HG03139 (cell line): Measurements from ENCODE around the gene MACROD2.

Experiments
- ATAC-seq: cut with Tn5 transposase; IDR thresholded peaks from one replicate; pipeline ENCODE4 v1.9.1; 2021; ENCODE audit not compliant: unreplicated experiment

The MACROD2 gene

DNA sequence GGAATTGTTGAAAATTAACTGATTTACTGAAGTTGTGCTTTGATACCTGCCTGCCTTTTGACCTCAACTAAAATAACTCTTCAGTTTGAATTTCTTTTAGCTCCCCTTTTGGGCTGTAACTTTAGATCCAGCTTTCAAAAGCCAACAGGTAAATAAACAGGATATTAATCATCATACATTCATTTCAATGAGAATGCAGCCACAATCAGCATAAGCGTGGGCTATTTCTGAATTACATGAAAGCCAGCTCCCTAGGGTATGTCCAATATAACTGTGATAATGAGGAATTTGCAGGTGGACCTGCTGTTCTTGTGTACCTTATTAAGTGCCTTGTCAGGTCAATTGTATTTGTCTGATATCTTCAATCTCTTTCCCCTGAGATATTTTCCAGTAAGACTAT, 1747.3 kb downstream of the MACROD2 start:
- no peak for ATAC-seq

GRCh38 chr20:15756002-15756753, 1760.9 kb downstream of the MACROD2 start:
- ATAC-seq = no peak

DNA sequence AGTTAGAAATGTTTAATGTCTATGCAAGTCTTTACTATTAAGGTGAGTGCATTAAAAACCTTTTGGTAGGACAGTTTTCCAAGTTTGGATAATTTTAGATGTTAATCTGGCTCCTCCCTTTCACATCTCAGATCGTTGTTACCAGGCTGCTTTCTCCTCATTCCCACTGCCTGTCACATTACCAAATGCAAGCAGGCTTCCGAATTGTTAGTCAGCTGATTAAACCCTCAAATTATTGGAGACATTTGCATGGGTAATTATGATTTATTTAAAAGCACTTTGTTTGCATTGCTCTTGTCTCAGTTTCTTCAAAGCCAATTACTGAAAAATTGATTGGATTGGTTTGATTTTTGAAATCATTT, 1761.4 kb downstream of the MACROD2 start:
- no peak for ATAC-seq

GRCh38 chr20:15759594-15759993, 1764.3 kb downstream of the MACROD2 start:
- ATAC-seq = no peak

- no peak for ATAC-seq
Measured at GRCh38 chr20:15760001-15760621, 1764.8 kb downstream of the MACROD2 start.

- ATAC-seq = no peak
Measured at GRCh38 chr20:15763366-15763765, 1768.0 kb downstream of the MACROD2 start.

DNA sequence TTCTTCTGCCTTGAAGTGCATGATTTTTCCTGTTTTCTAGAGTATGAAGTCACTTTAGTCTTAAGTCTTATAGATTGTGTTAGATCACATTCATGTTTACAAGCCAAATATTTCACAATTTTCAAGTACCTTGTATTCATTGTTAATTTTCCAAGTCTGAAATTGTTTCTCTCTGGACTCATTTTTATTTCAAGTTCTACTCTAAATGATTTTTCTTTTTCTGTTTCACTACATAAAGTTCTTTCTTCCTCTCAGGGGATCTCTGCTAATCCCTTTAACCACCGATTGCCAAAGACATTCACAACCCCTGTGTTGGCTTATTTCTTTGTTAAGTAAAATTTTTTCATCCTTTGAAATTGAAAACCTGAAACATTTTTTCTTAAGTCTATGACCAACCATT, 1772.3 kb downstream of the MACROD2 start:
- no peak for ATAC-seq

DNA sequence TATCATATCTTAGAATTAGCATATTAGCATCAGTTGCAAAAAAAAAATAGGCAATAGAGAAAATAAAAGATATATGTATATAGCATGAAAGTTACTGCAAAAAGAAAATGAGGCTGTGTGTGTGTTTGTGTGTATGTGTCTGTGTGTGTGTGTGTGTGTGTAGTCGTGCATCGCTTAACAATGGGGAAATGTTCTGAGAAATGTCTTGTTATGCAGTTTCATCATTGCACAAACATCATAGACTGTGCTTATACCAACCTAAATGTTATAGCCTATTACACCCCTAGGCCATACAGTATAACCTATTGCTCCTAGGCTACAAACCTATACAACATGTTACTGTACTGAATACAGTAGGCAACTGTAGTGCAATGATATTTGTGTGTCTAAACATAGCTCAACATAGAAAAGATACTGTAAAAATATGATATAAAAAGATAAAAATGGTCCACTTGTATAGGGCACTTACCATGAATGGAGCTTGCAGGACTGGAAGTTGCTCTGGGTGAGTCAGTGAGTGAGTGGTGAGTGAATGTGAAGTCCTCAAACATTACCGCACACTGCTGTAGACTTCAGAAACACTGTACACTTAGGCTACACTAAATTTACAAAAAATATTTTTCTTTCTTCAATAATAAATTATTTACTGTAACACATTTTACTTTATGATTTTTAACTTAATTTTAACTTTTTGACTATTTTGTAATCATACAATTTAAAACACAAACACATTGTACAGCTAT, 1772.9 kb downstream of the MACROD2 start:
- no peak for ATAC-seq

- ATAC-seq = no peak
Measured at GRCh38 chr20:15772826-15773225, 1777.5 kb downstream of the MACROD2 start.

- ATAC-seq = no peak
Measured at GRCh38 chr20:15774926-15775325, 1779.6 kb downstream of the MACROD2 start.

DNA sequence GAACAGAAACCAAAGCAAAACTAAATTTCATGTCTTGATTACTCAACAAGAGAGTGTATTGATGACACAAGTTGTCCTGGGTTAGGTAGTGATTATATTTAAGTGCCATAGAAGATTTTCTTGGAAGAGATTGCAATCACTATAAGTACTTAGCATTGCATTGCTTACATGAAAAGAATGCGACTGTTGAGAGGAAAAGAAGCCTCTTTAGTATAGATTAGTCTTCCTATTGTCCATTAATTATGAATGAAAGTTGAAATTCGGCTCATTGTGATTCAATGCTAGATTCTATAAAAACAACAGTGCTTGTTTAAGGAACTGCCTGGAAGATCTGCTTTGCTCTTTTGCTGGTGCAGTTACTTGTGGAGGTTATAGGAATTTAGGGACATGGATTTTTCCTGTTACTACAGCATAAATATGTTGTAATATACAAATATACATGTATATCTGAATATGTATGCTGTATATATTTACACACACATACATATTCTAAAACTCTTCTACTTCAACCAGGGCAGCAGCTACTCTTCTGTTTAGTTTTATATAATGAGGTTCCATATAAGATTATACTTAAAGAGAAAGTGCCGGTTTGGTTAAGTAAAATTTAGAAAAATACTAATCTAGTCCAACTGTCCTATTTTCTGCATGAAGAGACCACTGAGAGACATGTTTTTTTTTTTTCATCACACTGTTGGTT, 1781.6 kb downstream of the MACROD2 start:
- no peak for ATAC-seq

DNA sequence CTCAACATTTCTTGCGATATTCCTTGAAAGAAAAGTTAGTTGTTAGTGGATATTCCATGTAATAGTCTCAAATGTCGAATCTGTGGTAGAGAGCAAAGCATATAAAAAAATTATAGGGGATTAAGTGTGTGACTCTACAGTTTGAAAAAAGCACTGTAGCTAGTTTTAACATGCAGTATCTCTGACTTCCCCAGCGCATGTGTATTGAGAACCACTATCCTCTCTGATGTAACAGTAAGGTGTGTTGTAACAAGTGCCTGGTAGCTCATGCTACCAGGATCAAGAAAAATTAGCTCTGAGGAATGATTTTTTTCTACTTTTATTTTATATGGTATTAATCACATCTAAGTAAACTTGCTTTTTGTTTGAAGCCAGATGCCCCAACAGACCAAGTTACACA, 1788.7 kb downstream of the MACROD2 start:
- ATAC-seq = no peak

- no peak for ATAC-seq
Measured at GRCh38 chr20:15789079-15789478, 1793.8 kb downstream of the MACROD2 start.

GRCh38 chr20:15792855-15793254, 1797.5 kb downstream of the MACROD2 start:
- ATAC-seq = no peak

GRCh38 chr20:15794409-15794808, 1799.1 kb downstream of the MACROD2 start:
- no peak for ATAC-seq

- ATAC-seq = no peak
Measured at GRCh38 chr20:15795305-15796019, 1800.1 kb downstream of the MACROD2 start.

- no peak for ATAC-seq
Measured at GRCh38 chr20:15799871-15800270, 1804.6 kb downstream of the MACROD2 start.

DNA sequence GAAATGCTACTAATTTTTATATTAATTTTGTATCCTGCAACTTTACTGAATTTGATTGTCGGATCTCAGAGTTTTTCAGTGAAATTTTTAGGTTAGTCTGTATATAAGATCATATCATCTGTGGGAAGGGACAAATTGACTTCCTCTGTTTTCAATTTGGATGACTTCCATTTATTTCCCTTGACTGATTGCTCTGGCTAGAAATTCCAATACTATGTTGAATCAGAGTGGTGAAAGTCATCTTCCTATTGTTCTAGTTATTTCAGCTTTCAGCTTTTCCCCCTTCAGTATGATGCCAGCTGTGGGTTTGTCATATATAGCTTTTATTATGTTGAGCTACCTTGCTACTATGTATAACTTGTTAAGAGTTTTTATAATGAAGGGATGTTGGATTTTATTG, 1806.7 kb downstream of the MACROD2 start:
- ATAC-seq = no peak

GRCh38 chr20:15805154-15805553, 1809.8 kb downstream of the MACROD2 start:
- ATAC-seq = no peak

DNA sequence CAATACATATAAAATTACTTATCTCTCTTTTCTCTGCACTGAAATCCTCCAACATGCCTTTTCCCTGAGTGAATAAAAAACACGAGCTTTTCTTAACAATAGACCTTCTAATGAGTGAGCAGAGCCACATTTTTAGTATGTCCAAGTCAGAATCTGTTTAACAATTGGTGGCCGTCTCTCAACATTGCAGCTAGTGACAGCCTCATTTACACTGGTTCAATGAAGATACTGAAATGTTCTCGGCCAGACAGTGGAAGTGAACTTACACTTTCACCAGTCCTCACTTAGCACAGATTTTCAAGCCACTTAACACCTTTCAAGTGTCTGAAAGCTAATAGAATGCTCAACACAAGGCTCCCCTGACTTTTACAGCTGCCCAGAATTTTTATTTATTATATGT, 1810.8 kb downstream of the MACROD2 start:
- no peak for ATAC-seq

DNA sequence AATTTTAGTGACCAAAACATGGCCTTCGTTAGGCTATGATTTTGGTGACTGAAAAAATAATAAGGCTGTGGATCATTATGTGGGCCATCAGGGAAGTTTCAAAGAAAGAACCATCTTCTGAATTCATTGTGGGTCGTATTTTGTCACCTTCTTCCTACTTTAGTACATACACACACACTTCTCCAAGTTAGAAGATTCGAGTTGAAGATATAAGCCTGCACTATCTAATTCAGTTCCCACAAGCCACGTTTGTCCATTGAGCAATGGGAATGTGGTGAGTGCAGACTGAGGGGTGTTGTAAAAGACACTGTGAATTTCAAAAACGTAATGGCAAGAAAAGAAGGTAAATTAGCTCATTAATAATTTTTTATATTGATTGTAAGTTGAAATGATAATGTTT, 1812.0 kb downstream of the MACROD2 start:
- ATAC-seq = no peak
